Measurements from ENCODE around the gene STK40. TPM values are rescaled to one million over a fixed set of nuclear protein-coding genes. Genes with fewer than 3 reads are reported as not detected.

Gene STK40
- total RNA-seq, 2 donors from 2014 or later = 60.3 to 61.5 TPM

GRCh38 chr1:36386265-36387140 lies 779 bp upstream of the STK40 start:
- DNase-seq (ENCODE audit: low spot score) (peak; percentile 98), ATAC-seq (ENCODE audit: insufficient number of reproducible peaks, low FRiP score, low read depth) (peak; percentile 85)
- TF ChIP-seq CTCF (IDR thresholded peaks at IDR 0.05) = no peak
- peak overlapping the region; percentile 70 for H3K4me3 ChIP-seq
- no peaks in the 10 kb centered on the region for H3K9me3 ChIP-seq
- peaks cover 4% of the 10 kb centered on the region for H3K36me3 ChIP-seq
- H3K27me3 ChIP-seq (replicated peaks; ENCODE audit: insufficient read depth) = no peaks in the 10 kb centered on the region
- H3K4me1 ChIP-seq (ENCODE audit: control insufficient read depth in 1 of 2, low read depth in 2 of 2) = peaks cover 28 to 68% of the 10 kb centered on the region in 2 donors
- H3K27ac ChIP-seq = peak overlapping the region; percentile 96 to 97

GRCh38 chr1:36384542-36385409 lies 948 bp downstream of the STK40 start:
- H3K9me3 ChIP-seq = no peaks in the 10 kb centered on the region
- TF ChIP-seq CTCF (IDR thresholded peaks at IDR 0.05) = no peak
- no peak for DNase-seq (ENCODE audit: low spot score)
- no peaks in the 10 kb centered on the region for H3K27me3 ChIP-seq (replicated peaks; ENCODE audit: insufficient read depth)
- H3K27ac ChIP-seq = peak overlapping the region; percentile 96 to 97
- peak overlapping the region; percentile 70 for H3K4me3 ChIP-seq
- ATAC-seq (ENCODE audit: insufficient number of reproducible peaks, low FRiP score, low read depth) = no peak
- H3K36me3 ChIP-seq = no peaks in the 10 kb centered on the region
- H3K4me1 ChIP-seq (ENCODE audit: control insufficient read depth in 1 of 2, low read depth in 2 of 2) = peaks cover 36 to 83% of the 10 kb centered on the region in 2 donors

GRCh38 chr1:36383240-36383639 lies 2.5 kb downstream of the STK40 start:
- Histone ChIP-seq H3K9me3 (no peaks in the 10 kb centered on the region), H3K36me3 (no peaks in the 10 kb centered on the region), H3K27me3 (replicated peaks; ENCODE audit: insufficient read depth) (no peaks in the 10 kb centered on the region), H3K4me3 (peak overlapping the region; percentile 30), H3K27ac (peak overlapping the region; percentile 96 to 97), H3K4me1 (ENCODE audit: control insufficient read depth in 1 of 2, low read depth in 2 of 2) (peaks cover 36 to 74% of the 10 kb centered on the region in 2 donors)
- no peak for ATAC-seq (ENCODE audit: insufficient number of reproducible peaks, low FRiP score, low read depth)
- no peak for DNase-seq (ENCODE audit: low spot score)
- no peak for TF ChIP-seq CTCF (IDR thresholded peaks at IDR 0.05)

GRCh38 chr1:36382669-36383068 lies 3.1 kb downstream of the STK40 start:
- no peak for DNase-seq (ENCODE audit: low spot score)
- Histone ChIP-seq H3K4me1 (ENCODE audit: control insufficient read depth in 1 of 2, low read depth in 2 of 2) (peaks cover 36 to 74% of the 10 kb centered on the region in 2 donors), H3K4me3 (no peak overlapping the region)

More at GRCh38 chr1:36382669-36383068, 3.1 kb downstream of the STK40 start:
- H3K27ac ChIP-seq = peak overlapping the region; percentile 96 to 97
- no peak for ATAC-seq (ENCODE audit: insufficient number of reproducible peaks, low FRiP score, low read depth)
- no peak for TF ChIP-seq CTCF (IDR thresholded peaks at IDR 0.05)
- H3K27me3 ChIP-seq (replicated peaks; ENCODE audit: insufficient read depth) = no peaks in the 10 kb centered on the region
- no peaks in the 10 kb centered on the region for H3K9me3 ChIP-seq
- H3K36me3 ChIP-seq = no peaks in the 10 kb centered on the region

Measured in thoracic aorta (tissue), 2 donors.